Jurkat, Clone E6-1 (cell line): ENCODE measurements around the gene STAM.
A peak's percentile ranks its signal among the peaks of the same experiment; 100 is the strongest.

ENCODE experiments used
- DNase-seq: peaks from one replicate; pipeline ENCODE4 v3.0.0-alpha.2; 2011; ENCODE audit warnings: low read depth, low spot score
- H3K4me3 ChIP-seq: 2 replicates; pipeline ENCODE4 v1.5.1; 2011; ENCODE audit warnings: mild to moderate bottlenecking, low read length, control low read depth, moderate library complexity

Gene STAM

DNA sequence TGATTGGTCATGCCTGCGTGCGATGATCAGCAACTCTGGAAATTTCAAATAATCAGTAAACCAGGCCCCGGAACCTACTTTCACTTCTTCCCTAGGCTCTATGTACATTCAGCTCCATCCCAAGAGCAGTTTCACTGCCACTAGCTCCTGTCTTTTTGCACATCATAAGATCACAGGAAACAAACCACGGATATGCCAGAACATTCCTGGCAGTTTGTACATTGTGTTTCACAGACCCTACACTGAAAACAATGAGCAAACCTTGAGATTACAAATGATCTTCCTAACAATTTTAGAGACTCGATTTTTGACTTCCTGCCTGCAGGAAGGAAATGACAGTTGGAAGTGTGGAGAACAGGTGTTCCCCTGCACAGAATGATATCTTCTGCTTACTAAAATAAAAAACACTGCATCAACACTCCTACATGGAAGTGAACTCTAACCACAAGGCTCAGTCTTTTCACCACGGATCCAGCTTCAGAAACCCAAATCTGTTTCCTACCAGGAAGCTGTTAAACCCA, 100.5 kb downstream of the STAM start:
- peak; percentile 93 for DNase-seq
- peak overlapping the region; percentile 40 for H3K4me3 ChIP-seq

DNA sequence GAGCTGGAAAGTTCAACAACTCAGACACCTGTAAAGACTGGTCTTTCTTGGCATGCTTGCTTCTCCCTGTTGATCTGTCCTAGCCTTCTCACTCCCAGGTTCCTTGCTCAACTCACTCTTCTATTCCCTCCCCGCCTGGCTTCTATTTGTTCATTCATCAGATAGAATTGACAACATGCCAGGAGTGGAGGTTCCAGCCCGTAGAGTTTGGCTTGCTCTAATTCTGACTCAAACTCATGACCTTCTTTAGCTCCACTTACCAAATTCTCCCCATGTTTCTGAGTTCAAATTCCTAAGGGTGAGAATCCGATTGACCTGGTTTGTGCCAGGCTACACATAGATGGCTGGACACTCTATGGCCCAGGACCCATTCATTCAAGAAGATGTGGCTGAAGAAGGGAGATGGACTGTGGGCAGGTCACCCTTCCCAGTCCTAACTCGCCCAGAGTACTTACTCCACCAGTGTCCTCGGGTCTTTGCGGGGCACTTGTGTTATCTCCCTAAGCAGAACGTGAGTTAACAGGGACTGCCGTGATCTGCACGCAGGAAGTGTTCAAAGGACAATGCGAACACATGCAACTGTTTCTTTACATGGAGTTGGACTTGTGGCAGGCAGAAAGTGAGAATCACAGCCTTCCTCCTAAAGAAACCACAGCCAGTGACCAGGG, 104.1 kb downstream of the STAM start:
- no peak for DNase-seq
- no peak overlapping the region for H3K4me3 ChIP-seq

- H3K4me3 ChIP-seq = no peak overlapping the region
- DNase-seq = no peak
Observed at GRCh38 chr10:17749890-17750289, 105.9 kb downstream of the STAM start.

- no peak within 1 kb of the TSS for H3K4me3 ChIP-seq
- DNase-seq = no peak
Observed at GRCh38 chr10:17751781-17752445, 108.0 kb downstream of the STAM start, which contains the start of gene TMEM236. Gene TMEM236 (plus strand): TSS chr10:17752201. CDS start chr10:17752296, 95 bp downstream.

DNA sequence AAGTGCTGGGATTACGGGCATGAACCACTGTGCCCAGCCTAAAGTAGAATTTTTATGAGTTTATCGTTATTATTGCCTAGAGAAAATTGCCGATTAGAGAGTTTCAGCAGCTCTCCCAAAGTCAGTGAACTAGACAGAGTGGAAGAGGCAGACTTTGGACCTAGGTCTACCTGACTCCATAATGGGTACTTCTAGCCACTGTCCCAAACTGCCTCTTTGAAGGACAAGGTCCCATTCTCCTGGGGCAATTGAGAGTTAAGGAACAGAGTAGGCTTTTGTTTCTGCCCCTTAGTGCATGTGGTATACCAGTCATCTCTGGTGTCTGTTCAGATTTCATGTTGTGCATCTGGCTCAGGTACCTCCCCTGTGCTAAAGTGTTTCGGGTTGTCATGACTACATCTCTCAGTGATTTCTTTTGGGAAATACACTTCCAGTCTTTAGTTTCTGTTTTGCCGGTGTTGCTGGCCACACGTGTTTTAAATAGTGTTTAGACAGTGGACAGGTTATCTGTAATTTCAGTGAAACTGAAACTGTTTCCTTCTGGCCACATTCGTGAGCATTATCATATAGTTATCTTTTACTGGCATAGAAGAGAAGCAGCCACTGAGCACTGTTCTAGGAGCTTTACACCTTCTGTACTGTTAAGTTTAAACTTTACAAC, 112.7 kb downstream of the STAM start:
- DNase-seq = no peak
- no peak overlapping the region for H3K4me3 ChIP-seq

- H3K4me3 ChIP-seq = no peak overlapping the region
- DNase-seq = no peak
Observed at GRCh38 chr10:17758200-17758599, 114.2 kb downstream of the STAM start.

DNA sequence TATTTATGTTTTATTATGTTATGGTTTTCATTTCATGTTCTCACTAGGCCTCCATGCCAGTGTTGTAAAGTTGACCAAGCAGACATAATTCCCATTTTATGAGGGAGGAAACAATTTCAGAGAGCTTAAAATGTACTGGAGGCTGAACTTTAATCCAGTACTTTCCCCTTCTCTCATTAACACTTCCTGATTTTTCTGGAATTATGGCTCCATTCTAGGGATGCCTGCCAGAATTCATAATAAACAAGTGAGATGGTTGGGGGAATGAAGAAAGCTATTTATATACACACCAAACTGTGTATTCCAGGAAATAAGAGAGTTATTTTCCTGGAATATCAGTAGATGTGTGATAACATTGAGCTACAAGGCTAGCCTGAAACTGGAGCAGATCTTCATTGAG, 114.9 kb downstream of the STAM start:
- H3K4me3 ChIP-seq = no peak overlapping the region
- no peak for DNase-seq

GRCh38 chr10:17764142-17764541, 120.2 kb downstream of the STAM start:
- DNase-seq = no peak
- no peak overlapping the region for H3K4me3 ChIP-seq

DNA sequence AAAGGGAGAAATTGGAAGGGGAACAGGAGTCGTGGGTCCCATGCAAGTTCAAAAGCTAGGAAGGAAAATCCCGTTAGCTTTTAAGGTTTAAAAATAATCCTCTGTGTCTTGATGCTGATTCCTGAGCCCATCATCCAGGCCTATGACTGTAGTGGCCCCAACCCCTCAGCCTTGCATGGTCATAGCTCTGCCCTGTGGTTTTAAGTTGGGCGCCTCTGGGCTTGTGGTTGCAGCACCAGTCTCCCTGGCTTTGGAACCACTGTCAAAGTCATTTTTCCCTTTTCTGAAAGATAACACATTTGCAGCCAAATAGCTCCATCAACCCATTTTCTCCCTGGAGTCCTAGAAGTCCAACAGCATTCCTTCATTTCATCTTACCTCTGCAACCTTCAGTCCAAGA, 121.7 kb downstream of the STAM start:
- no peak overlapping the region for H3K4me3 ChIP-seq
- no peak for DNase-seq
